ENCODE measurements around the gene MTX1. TPM values are rescaled to one million over a fixed set of nuclear protein-coding genes. Genes with fewer than 3 reads are reported as not detected.
"Not testable (repeated sequence)": the region's sequence is repeated elsewhere in the genome, so short reads cannot be mapped to it uniquely, and the experiment has no call there.

Gene MTX1
- total and polyA plus RNA-seq, 9 donors = 19.6 to 24.5 (median 21.7) TPM

- Histone ChIP-seq H3K9me3 (replicated peaks; ENCODE audit: control insufficient read depth, low read depth, low read length) (no peaks in the 10 kb centered on the region), H3K27me3 (ENCODE audit: control insufficient read depth, insufficient read depth, low read length) (no peaks in the 10 kb centered on the region), H3K36me3 (ENCODE audit: control insufficient read depth, insufficient read depth, low read length) (peaks cover 28% of the 10 kb centered on the region), H3K27ac (ENCODE audit: low read length) (peak overlapping the region; percentile 62), H3K4me3 (ENCODE audit: low read length) (no peak overlapping the region), H3K4me1 (ENCODE audit: control insufficient read depth, insufficient read depth, low read length) (peaks cover 28% of the 10 kb centered on the region)
- peak; percentile 88 for DNase-seq
- WGBS (ENCODE audit: insufficient coverage) = 4% methylated on average over 16 of the region's 28 CpGs
Measured at GRCh38 chr1:155167166-155168104, 41.1 kb upstream of the MTX1 start.

GRCh38 chr1:155168105-155168445 lies 40.4 kb upstream of the MTX1 start:
- H3K4me1 ChIP-seq (ENCODE audit: control insufficient read depth, insufficient read depth, low read length) = peaks cover 30% of the 10 kb centered on the region
- not testable (repeated sequence) for H3K9me3 ChIP-seq (replicated peaks; ENCODE audit: control insufficient read depth, low read depth, low read length); DNase-seq; H3K27ac ChIP-seq (ENCODE audit: low read length); H3K27me3 ChIP-seq (ENCODE audit: control insufficient read depth, insufficient read depth, low read length); H3K4me3 ChIP-seq (ENCODE audit: low read length)
- peaks cover 28% of the 10 kb centered on the region for H3K36me3 ChIP-seq (ENCODE audit: control insufficient read depth, insufficient read depth, low read length)
- 63% methylated on average over 3 of the region's 4 CpGs for WGBS (ENCODE audit: insufficient coverage)

GRCh38 chr1:155168456-155169210 lies 39.9 kb upstream of the MTX1 start:
- Histone ChIP-seq H3K36me3 (ENCODE audit: control insufficient read depth, insufficient read depth, low read length) (peaks cover 28% of the 10 kb centered on the region), H3K9me3 (replicated peaks; ENCODE audit: control insufficient read depth, low read depth, low read length) (no peaks in the 10 kb centered on the region), H3K4me1 (ENCODE audit: control insufficient read depth, insufficient read depth, low read length) (peaks cover 34% of the 10 kb centered on the region), H3K27me3 (ENCODE audit: control insufficient read depth, insufficient read depth, low read length) (peaks cover 1% of the 10 kb centered on the region), H3K27ac (ENCODE audit: low read length) (no peak overlapping the region), H3K4me3 (ENCODE audit: low read length) (no peak overlapping the region)
- WGBS (ENCODE audit: insufficient coverage) = 78% methylated on average over 8 of the region's 10 CpGs
- no peak for DNase-seq

- Histone ChIP-seq H3K27ac (ENCODE audit: low read length) (no peak overlapping the region), H3K9me3 (replicated peaks; ENCODE audit: control insufficient read depth, low read depth, low read length) (no peaks in the 10 kb centered on the region), H3K36me3 (ENCODE audit: control insufficient read depth, insufficient read depth, low read length) (peaks cover 28% of the 10 kb centered on the region), H3K4me3 (ENCODE audit: low read length) (no peak overlapping the region), H3K4me1 (ENCODE audit: control insufficient read depth, insufficient read depth, low read length) (peaks cover 43% of the 10 kb centered on the region), H3K27me3 (ENCODE audit: control insufficient read depth, insufficient read depth, low read length) (peaks cover 10% of the 10 kb centered on the region)
- WGBS (ENCODE audit: insufficient coverage) = 86% methylated on average over 3 of the region's 5 CpGs
- peak; percentile 5 for DNase-seq
Measured at GRCh38 chr1:155169541-155169940, 39.0 kb upstream of the MTX1 start.

- Histone ChIP-seq H3K9me3 (replicated peaks; ENCODE audit: control insufficient read depth, low read depth, low read length) (no peaks in the 10 kb centered on the region), H3K4me1 (ENCODE audit: control insufficient read depth, insufficient read depth, low read length) (peaks cover 43% of the 10 kb centered on the region), H3K27me3 (ENCODE audit: control insufficient read depth, insufficient read depth, low read length) (peaks cover 17% of the 10 kb centered on the region), H3K36me3 (ENCODE audit: control insufficient read depth, insufficient read depth, low read length) (peaks cover 28% of the 10 kb centered on the region), H3K4me3 (ENCODE audit: low read length) (no peak overlapping the region), H3K27ac (ENCODE audit: low read length) (no peak overlapping the region)
- WGBS (ENCODE audit: insufficient coverage) = no CpG with 5 or more reads among the region's 2 CpGs
- peak; percentile 5 for DNase-seq
Measured at GRCh38 chr1:155170101-155170785, 38.3 kb upstream of the MTX1 start.

GRCh38 chr1:155170806-155171205 lies 37.7 kb upstream of the MTX1 start:
- DNase-seq = no peak
- H3K36me3 ChIP-seq (ENCODE audit: control insufficient read depth, insufficient read depth, low read length) = peaks cover 28% of the 10 kb centered on the region
- H3K4me3 ChIP-seq (ENCODE audit: low read length) = no peak overlapping the region
- H3K27ac ChIP-seq (ENCODE audit: low read length) = no peak overlapping the region
- H3K9me3 ChIP-seq (replicated peaks; ENCODE audit: control insufficient read depth, low read depth, low read length) = no peaks in the 10 kb centered on the region
- H3K4me1 ChIP-seq (ENCODE audit: control insufficient read depth, insufficient read depth, low read length) = peaks cover 42% of the 10 kb centered on the region
- WGBS (ENCODE audit: insufficient coverage) = 92% methylated on average over 5 of the region's 7 CpGs
- H3K27me3 ChIP-seq (ENCODE audit: control insufficient read depth, insufficient read depth, low read length) = peaks cover 19% of the 10 kb centered on the region

GRCh38 chr1:155171836-155172731 lies 36.4 kb upstream of the MTX1 start:
- Histone ChIP-seq H3K36me3 (ENCODE audit: control insufficient read depth, insufficient read depth, low read length) (peaks cover 28% of the 10 kb centered on the region), H3K27me3 (ENCODE audit: control insufficient read depth, insufficient read depth, low read length) (peaks cover 19% of the 10 kb centered on the region), H3K4me3 (ENCODE audit: low read length) (peak overlapping the region; percentile 65), H3K9me3 (replicated peaks; ENCODE audit: control insufficient read depth, low read depth, low read length) (no peaks in the 10 kb centered on the region), H3K4me1 (ENCODE audit: control insufficient read depth, insufficient read depth, low read length) (peaks cover 34% of the 10 kb centered on the region), H3K27ac (ENCODE audit: low read length) (peak overlapping the region; percentile 89)
- peak; percentile 22 for DNase-seq
- 40% methylated on average over 5 of the region's 8 CpGs for WGBS (ENCODE audit: insufficient coverage)

GRCh38 chr1:155172732-155173477 lies 35.6 kb upstream of the MTX1 start, which contains the start of gene KRTCAP2:
TSS of gene KRTCAP2 (minus strand) at chr1:155173304. CDS start at chr1:155173224, 80 bp downstream.
- H3K27me3 ChIP-seq (ENCODE audit: control insufficient read depth, insufficient read depth, low read length) = peaks cover 19% of the 10 kb centered on the region
- H3K36me3 ChIP-seq (ENCODE audit: control insufficient read depth, insufficient read depth, low read length) = peaks cover 28% of the 10 kb centered on the region
- peaks cover 27% of the 10 kb centered on the region for H3K4me1 ChIP-seq (ENCODE audit: control insufficient read depth, insufficient read depth, low read length)
- H3K4me3 ChIP-seq (ENCODE audit: low read length) = peak within 1 kb of the TSS; percentile 65
- H3K9me3 ChIP-seq (replicated peaks; ENCODE audit: control insufficient read depth, low read depth, low read length) = no peaks in the 10 kb centered on the region
- DNase-seq = peak; percentile 98
- peak within 1 kb of the TSS; percentile 89 for H3K27ac ChIP-seq (ENCODE audit: low read length)
- WGBS (ENCODE audit: insufficient coverage) = under 1% methylated on average over 56 of the region's 57 CpGs
